Kidney (tissue), 14 donors: Measurements from ENCODE around the gene MAD1L1. TPM values are rescaled to one million over a fixed set of nuclear protein-coding genes. Genes with fewer than 3 reads are reported as not detected.

ENCODE experiments used
- DNase-seq, 5 donors: peaks; one replicate each; pipeline ENCODE4 v3.0.0-alpha.2; 2013 to 2020
- FAIRE-seq: peaks from 2 replicates; lab custom pipeline; 2012; peaks lifted over from hg19 to GRCh38; lab: Jason Lieb, UNC
- H3K27ac ChIP-seq, 2 donors: one replicate each; pipeline ENCODE4 v1.7.0; 2013; ENCODE audit warnings: low read depth in 2 of 2, low read length in 2 of 2, inconsistent platforms in 1 of 2
- H3K27me3 ChIP-seq: one replicate; pipeline ENCODE4 v1.7.1; 2013; ENCODE audit warnings: low read length, inconsistent platforms; ENCODE audit not compliant: control insufficient read depth, insufficient read depth
- H3K36me3 ChIP-seq, 3 donors: one replicate each; pipeline versions ENCODE4 v1.7.0 to v1.7.1; 2013; ENCODE audit warnings: low read length in 3 of 3, control low read depth in 1 of 3, inconsistent platforms in 1 of 3; ENCODE audit not compliant: insufficient read depth in 3 of 3, control insufficient read depth in 2 of 3
- H3K4me1 ChIP-seq, 3 donors: one replicate each; pipeline versions ENCODE4 v1.7.0 to v1.7.1; 2013; ENCODE audit warnings: low read length in 3 of 3, inconsistent platforms in 1 of 3, low read depth in 1 of 3; ENCODE audit not compliant: control insufficient read depth in 2 of 3, insufficient read depth in 2 of 3
- H3K4me3 ChIP-seq, 3 donors: one replicate each; pipeline versions ENCODE4 v1.7.0 to v1.8.1; 2013; ENCODE audit warnings: low read length in 3 of 3, control low read depth in 1 of 3, inconsistent platforms in 1 of 3
- H3K9ac ChIP-seq, 3 donors: one replicate each; pipeline versions ENCODE4 v1.7.0 to v1.7.1; 2013; ENCODE audit warnings: low read length in 3 of 3, control low read depth in 1 of 3, inconsistent platforms in 1 of 3
- H3K9me3 ChIP-seq, 3 donors: one replicate each; pipeline versions ENCODE4 v1.7.0 to v1.7.1; 2013; ENCODE audit warnings: low read length in 3 of 3, control low read depth in 1 of 3, inconsistent platforms in 1 of 3; ENCODE audit not compliant: control insufficient read depth in 2 of 3, insufficient read depth in 1 of 3
- intact Hi-C: fragments of 100-400 bp; cut with DNase I; formaldehyde crosslinking; loops from one replicate; pipeline ENCODE4 v1.11.1; 2022
- polyA plus RNA-seq: library from polyadenylated mRNA; stranded (reverse); fragments of 350-450 nt; fragmentation: Illumina TruSeq; extraction: RNeasy Lipid Tissue Mini Kit (QIAGEN cat#74804); gene quantifications from one replicate; pipeline ENCODE4 v1.2.3, GENCODE V29; 2014; ENCODE audit warnings: low read depth, low replicate concordance; ENCODE audit not compliant: insufficient read depth
- total RNA-seq: library from RNA; stranded (reverse); fragmentation: NEBNext Ultra II Directional; extraction: Animal tissue kit (Norgen Biotek cat#: 25700); gene quantifications from one replicate; pipeline ENCODE4 v1.2.1, GENCODE V29; 2021
- TF ChIP-seq, protein P1 (sequence below): IDR thresholded peaks from 3 replicates; pipeline ENCODE4 v1.5.1; 2012; ENCODE audit warnings: mild to moderate bottlenecking, moderate library complexity, borderline replicate concordance; ENCODE audit not compliant: insufficient read depth; ENCODE audit errors: extremely low read depth
- donor health status: control.
- donor health status: control.
- donor health status: control.
- donor health status: control.
- donor health status: control.
- donor health status: DM: yes; HTN: yes; CAD: no.
- donor health status: Normal renal cell carcinoma (clear cell type).

Gene MAD1L1
- total and polyA plus RNA-seq, 2 donors from 2014 or later, result 33.2 to 45.2 TPM

DNA sequence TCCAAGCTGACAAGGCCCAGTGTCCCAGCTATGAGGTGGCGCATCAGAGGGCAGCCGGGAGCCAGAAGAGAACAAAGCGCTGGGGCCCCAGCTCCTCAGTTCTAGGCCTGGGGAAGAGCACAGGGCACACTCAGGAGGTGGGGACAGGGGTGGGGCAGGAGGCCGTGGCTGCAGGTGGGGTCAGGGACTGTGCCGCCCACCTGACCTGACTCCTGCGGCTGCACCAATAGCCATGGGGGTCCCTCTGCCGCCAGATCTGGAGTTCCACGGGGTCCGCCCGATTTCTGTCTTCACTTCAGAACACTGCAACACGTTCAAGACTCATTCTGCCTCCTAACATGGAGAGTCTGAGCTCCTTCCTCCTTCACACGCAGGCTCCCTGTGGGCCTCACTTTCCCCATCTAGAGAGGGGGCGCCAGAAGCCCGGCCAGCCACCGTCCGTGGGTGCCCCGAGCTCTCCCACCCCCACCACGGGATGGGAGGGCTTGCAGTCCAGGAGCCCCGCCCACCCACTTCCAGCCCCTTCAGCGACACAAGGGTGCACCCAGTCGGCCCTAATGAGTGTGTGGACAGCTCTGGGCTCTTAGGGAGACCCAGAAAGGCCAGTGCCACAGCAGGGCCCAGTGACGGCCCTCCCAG lies 278.3 kb downstream of the MAD1L1 start:
- FAIRE-seq (no peak), DNase-seq (peak in 1 of 5 donors; percentile 39)
- intact Hi-C loops, result no loop called here
- H3K27me3 ChIP-seq, result no peaks in the 10 kb centered on the region
- no peak overlapping the region for H3K4me3 ChIP-seq
- no peak overlapping the region for H3K9ac ChIP-seq
- H3K27ac ChIP-seq, result no peak overlapping the region
- TF ChIP-seq, protein P1, sequence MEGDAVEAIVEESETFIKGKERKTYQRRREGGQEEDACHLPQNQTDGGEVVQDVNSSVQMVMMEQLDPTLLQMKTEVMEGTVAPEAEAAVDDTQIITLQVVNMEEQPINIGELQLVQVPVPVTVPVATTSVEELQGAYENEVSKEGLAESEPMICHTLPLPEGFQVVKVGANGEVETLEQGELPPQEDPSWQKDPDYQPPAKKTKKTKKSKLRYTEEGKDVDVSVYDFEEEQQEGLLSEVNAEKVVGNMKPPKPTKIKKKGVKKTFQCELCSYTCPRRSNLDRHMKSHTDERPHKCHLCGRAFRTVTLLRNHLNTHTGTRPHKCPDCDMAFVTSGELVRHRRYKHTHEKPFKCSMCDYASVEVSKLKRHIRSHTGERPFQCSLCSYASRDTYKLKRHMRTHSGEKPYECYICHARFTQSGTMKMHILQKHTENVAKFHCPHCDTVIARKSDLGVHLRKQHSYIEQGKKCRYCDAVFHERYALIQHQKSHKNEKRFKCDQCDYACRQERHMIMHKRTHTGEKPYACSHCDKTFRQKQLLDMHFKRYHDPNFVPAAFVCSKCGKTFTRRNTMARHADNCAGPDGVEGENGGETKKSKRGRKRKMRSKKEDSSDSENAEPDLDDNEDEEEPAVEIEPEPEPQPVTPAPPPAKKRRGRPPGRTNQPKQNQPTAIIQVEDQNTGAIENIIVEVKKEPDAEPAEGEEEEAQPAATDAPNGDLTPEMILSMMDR, result no peak
- peaks cover 0 to 2% (median 0%) of the 10 kb centered on the region in 3 donors for H3K4me1 ChIP-seq
- H3K9me3 ChIP-seq, result no peaks in the 10 kb centered on the region
- H3K36me3 ChIP-seq, result no peaks in the 10 kb centered on the region

DNA sequence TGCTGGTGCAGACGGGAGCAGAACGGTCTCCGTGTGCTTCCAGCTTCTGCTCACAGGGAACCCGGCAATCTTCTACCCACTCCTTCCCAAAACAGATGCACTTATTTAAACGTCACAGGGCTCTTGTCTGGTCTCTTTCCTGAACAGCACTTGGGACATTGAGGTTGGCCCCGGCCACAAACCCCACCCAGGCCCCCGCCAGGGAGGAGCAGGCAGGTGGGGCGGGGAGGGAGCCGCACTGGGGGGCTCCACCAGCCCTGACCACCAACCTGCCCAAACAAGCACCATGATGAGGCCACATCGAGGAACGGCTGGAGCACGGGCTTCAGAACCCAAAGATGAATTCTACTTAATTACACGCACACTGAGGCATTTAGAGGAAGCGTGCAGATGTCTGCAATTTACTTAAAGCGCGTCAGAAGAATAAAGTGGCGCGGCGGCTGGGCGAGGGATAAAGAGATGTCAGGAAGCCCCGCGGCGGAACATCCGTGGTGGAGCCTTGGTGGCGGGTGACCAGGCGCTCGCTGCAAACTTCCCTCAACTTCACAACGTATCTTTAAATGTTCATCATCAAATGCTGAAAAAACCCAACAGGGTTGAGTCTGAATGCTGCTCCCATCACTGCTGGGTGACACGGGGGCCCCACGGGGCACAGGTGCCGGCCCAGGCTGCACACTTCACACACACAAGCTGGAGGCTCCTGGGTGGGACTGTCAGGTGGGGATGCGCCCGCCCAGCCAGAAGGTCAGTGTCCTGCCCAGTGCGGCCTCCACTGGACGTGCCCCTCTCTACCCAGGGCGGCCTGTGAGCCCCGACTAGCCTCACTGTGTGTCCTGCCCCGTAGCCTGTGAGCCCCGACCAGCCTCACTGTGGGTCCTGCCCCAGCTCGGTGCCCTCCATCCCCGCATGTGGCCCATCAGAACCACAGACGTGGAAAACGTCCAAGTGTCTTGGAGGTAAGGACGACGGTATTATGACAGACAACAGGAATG lies 279.2 kb downstream of the MAD1L1 start:
- no peaks in the 10 kb centered on the region for H3K27me3 ChIP-seq
- intact Hi-C loops, result no loop called here
- TF ChIP-seq, protein P1, result no peak
- no peak overlapping the region for H3K9ac ChIP-seq
- DNase-seq, result peak in 1 of 5 donors; percentile 72
- peaks cover 0 to 2% (median 0%) of the 10 kb centered on the region in 3 donors for H3K4me1 ChIP-seq
- H3K4me3 ChIP-seq, result no peak overlapping the region
- FAIRE-seq, result no peak
- no peak overlapping the region for H3K27ac ChIP-seq
- H3K36me3 ChIP-seq, result no peaks in the 10 kb centered on the region
- H3K9me3 ChIP-seq, result no peaks in the 10 kb centered on the region

DNA sequence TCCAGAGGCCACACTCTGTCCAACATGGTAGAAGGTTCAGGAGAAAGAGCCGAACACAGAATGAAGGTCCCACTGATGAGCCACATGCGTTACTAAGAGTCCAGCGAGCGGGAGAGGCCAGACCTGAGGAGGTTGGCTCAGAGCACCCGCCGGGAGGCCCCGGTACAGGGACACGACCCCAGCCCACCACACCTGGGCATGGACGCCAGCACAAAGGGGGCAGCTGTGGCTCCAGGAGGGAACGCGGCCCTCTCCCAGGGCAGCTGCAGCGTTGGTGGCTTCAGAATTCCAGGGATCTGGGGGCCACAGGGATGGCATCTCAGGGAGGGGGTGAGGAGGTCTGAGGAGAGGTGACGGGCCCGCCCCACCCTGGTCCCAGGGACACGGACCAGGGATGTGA lies 280.0 kb downstream of the MAD1L1 start:
- Histone ChIP-seq H3K4me3 (no peak overlapping the region), H3K4me1 (peaks cover 0 to 2% (median 0%) of the 10 kb centered on the region in 3 donors), H3K27me3 (no peaks in the 10 kb centered on the region), H3K36me3 (no peaks in the 10 kb centered on the region), H3K9me3 (no peaks in the 10 kb centered on the region), H3K9ac (no peak overlapping the region), H3K27ac (no peak overlapping the region)
- intact Hi-C loops, result no loop called here
- DNase-seq (peak in 1 of 5 donors; percentile 57), FAIRE-seq (no peak)
- TF ChIP-seq, protein P1, result no peak
